Measurements from ENCODE around the gene F5. TPM values are rescaled to one million over a fixed set of nuclear protein-coding genes. Genes with fewer than 3 reads are reported as not detected.

The F5 gene
- total RNA-seq, 2 donors from 2014 or later, result 0.68 to 0.85 TPM

DNA sequence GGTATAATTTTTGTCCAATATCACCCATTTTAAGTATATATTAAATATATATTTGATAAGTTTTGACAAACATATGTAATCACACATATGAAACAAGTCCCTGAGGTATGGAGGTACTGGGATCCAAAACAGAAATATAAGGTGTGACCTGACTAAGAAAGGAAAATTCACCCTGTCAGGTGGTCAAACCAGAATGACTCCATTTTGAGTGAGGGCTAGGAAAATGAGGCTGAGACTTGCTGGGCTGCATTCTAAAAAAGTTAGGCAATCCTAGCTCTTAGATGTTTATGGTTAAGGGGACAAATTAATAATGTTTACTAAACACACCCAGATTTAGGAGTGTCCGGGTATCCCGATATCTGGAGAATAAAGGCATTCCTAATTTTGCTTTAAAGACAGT lies 89.0 kb downstream of the F5 start:
- Histone ChIP-seq H3K9me3 (no peaks in the 10 kb centered on the region), H3K36me3 (no peaks in the 10 kb centered on the region), H3K27ac (no peak overlapping the region), H3K4me3 (no peak overlapping the region), H3K4me1 (ENCODE audit: control insufficient read depth in 1 of 2, low read depth in 2 of 2) (no peaks in the 10 kb centered on the region), H3K27me3 (replicated peaks; ENCODE audit: insufficient read depth) (no peaks in the 10 kb centered on the region)
- TF ChIP-seq, protein P1, sequence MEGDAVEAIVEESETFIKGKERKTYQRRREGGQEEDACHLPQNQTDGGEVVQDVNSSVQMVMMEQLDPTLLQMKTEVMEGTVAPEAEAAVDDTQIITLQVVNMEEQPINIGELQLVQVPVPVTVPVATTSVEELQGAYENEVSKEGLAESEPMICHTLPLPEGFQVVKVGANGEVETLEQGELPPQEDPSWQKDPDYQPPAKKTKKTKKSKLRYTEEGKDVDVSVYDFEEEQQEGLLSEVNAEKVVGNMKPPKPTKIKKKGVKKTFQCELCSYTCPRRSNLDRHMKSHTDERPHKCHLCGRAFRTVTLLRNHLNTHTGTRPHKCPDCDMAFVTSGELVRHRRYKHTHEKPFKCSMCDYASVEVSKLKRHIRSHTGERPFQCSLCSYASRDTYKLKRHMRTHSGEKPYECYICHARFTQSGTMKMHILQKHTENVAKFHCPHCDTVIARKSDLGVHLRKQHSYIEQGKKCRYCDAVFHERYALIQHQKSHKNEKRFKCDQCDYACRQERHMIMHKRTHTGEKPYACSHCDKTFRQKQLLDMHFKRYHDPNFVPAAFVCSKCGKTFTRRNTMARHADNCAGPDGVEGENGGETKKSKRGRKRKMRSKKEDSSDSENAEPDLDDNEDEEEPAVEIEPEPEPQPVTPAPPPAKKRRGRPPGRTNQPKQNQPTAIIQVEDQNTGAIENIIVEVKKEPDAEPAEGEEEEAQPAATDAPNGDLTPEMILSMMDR (IDR thresholded peaks at IDR 0.05), result no peak
- DNase-seq (ENCODE audit: low spot score), result no peak
- ATAC-seq (ENCODE audit: insufficient number of reproducible peaks, low FRiP score, low read depth), result no peak

DNA sequence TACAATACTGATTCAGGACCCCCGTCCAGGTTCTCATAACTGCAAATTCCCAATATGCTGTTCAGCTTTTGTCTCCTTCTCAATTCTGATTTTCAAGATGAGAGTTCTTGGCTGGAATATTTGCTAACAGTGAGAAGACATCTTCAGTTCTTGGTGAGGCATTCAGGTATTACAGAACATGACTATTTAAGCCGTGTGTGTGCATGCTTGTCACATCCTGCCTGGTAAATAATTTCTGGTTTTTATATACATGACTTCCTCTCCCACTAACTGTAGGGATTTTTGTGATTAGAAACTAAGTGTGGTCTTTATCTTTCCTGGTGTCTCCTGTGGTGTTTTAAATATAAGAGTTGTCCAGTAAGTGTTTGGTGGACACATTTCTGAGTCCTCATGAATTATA lies 90.4 kb downstream of the F5 start:
- ATAC-seq (ENCODE audit: insufficient number of reproducible peaks, low FRiP score, low read depth) (no peak), DNase-seq (ENCODE audit: low spot score) (no peak)
- TF ChIP-seq, protein P1 (IDR thresholded peaks at IDR 0.05), result no peak
- no peaks in the 10 kb centered on the region for H3K27me3 ChIP-seq (replicated peaks; ENCODE audit: insufficient read depth)
- no peaks in the 10 kb centered on the region for H3K4me1 ChIP-seq (ENCODE audit: control insufficient read depth in 1 of 2, low read depth in 2 of 2)
- no peaks in the 10 kb centered on the region for H3K9me3 ChIP-seq
- H3K36me3 ChIP-seq, result no peaks in the 10 kb centered on the region
- no peak overlapping the region for H3K4me3 ChIP-seq
- no peak overlapping the region for H3K27ac ChIP-seq

DNA sequence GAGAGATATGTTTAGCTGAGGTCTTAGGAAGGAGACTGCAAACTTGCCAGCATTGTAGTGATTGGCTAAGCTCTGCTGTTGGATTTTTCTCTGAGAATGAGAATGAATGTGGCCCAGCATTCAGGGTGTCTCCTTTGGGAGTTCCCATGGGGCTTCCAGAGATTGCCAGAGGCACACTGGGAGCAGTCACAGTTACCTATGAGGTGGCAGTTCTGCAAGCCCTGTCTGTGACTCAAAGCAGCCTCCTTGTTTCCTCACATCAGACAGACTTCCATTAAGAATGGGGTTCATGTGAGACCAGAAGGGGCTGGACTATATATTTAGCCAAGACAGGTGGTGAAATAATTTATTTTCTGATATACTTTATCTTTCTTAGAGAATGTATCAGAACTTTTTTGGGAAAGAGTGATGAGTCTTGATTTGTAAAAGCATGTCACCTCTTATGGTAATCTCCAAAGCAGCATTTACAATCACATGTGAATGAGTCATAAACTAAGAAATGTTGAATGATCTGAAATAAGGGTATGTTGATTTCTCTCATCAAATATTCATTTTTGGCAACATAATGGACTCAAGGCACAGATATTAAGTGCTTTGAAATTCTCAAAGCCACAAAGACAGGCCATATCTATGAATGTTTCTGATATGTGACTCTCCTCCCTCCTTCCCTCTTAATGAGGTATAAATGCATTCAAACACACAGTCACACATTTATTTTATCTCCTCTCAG lies 91.1 kb downstream of the F5 start:
- Histone ChIP-seq H3K4me1 (ENCODE audit: control insufficient read depth in 1 of 2, low read depth in 2 of 2) (no peaks in the 10 kb centered on the region), H3K36me3 (no peaks in the 10 kb centered on the region), H3K9me3 (no peaks in the 10 kb centered on the region), H3K27ac (no peak overlapping the region), H3K27me3 (replicated peaks; ENCODE audit: insufficient read depth) (no peaks in the 10 kb centered on the region), H3K4me3 (no peak overlapping the region)
- ATAC-seq (ENCODE audit: insufficient number of reproducible peaks, low FRiP score, low read depth) (no peak), DNase-seq (ENCODE audit: low spot score) (no peak)
- TF ChIP-seq, protein P1 (IDR thresholded peaks at IDR 0.05), result no peak

DNA sequence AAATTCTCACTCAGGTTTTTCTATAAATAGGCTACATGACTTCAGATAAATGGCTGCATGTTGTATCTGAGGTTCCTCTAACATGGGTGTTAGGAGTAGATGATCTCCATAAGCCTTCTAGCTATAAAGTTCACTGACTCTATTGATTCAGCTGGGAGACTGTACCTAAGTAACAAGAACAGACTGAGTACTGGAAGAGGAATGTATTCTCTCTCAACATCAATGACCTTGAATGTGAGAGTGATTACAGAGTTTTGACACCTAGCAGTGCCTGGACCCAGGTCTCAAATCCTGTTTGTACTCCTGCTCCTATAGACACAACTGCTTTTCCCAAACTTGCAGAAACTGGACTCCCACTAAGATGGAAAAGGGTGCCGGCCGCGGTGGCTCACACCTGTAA lies 91.9 kb downstream of the F5 start:
- Histone ChIP-seq H3K36me3 (no peaks in the 10 kb centered on the region), H3K4me1 (ENCODE audit: control insufficient read depth in 1 of 2, low read depth in 2 of 2) (no peaks in the 10 kb centered on the region), H3K27ac (no peak overlapping the region), H3K27me3 (replicated peaks; ENCODE audit: insufficient read depth) (no peaks in the 10 kb centered on the region), H3K9me3 (no peaks in the 10 kb centered on the region), H3K4me3 (no peak overlapping the region)
- DNase-seq (ENCODE audit: low spot score), result no peak
- TF ChIP-seq, protein P1 (IDR thresholded peaks at IDR 0.05), result no peak
- ATAC-seq (ENCODE audit: insufficient number of reproducible peaks, low FRiP score, low read depth), result no peak

DNA sequence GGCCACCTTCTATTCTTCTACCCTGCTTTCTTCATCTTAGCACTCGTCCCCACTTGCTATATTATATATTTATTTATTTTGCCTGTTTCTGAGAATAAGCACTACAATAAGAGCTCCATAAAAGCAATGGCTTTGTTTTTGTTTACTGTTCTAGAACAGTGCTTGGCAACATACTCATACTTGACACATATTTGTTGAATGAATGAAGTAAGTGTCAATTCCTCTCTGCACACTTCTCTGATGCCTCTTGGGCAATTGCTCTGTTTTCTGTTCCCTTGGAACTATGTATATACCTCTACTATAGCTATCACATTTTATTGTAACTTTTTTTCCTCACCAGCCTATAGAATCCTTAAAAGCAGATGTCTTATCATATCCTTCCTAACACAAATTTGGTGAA lies 93.0 kb downstream of the F5 start:
- no peaks in the 10 kb centered on the region for H3K9me3 ChIP-seq

More for the DNA sequence above, 93.0 kb downstream of the F5 start:
- Histone ChIP-seq H3K27me3 (replicated peaks; ENCODE audit: insufficient read depth) (no peaks in the 10 kb centered on the region), H3K36me3 (no peaks in the 10 kb centered on the region), H3K27ac (no peak overlapping the region), H3K4me1 (ENCODE audit: control insufficient read depth in 1 of 2, low read depth in 2 of 2) (no peaks in the 10 kb centered on the region), H3K4me3 (no peak overlapping the region)
- DNase-seq (ENCODE audit: low spot score) (no peak), ATAC-seq (ENCODE audit: insufficient number of reproducible peaks, low FRiP score, low read depth) (no peak)
- TF ChIP-seq, protein P1 (IDR thresholded peaks at IDR 0.05), result no peak
